GM12878 (cell line): ENCODE data around the gene NSMCE3. TPM values are rescaled to one million over a fixed set of nuclear protein-coding genes. Genes with fewer than 3 reads are reported as not detected.

Source experiments
- ATAC-seq: fragments of 200-7000 bp; cut with Tn5 transposase; 3 replicates; pipeline ENCODE4 v1.9.1; 2020; ENCODE audit warnings: mild to moderate bottlenecking, moderate library complexity
- BruUV-seq: library from RNA; stranded (reverse); fragments of 400-500 nt; replicated peaks from 2 replicates; lab custom pipeline; 2021; lab: Mats Ljungman, UMichigan
- CTCF ChIA-PET: fragments of 300-600 bp; sonication (Branson Sonifier 250); formaldehyde crosslinking; extraction: SDS; loops from one replicate; lab custom pipeline; 2021; ENCODE audit warnings: inconsistent platforms; lab: Yijun Ruan, JAX
- POLR2A ChIA-PET: fragments of 350-600 bp; formaldehyde crosslinking; extraction: SDS; loops from one replicate; lab custom pipeline; 2021; ENCODE audit warnings: inconsistent platforms; lab: Charles Lee
- RAD21 ChIA-PET: fragments of 300-600 bp; sonication (Branson Sonifier 250); formaldehyde crosslinking; loops from one replicate; lab custom pipeline; 2023; ENCODE audit warnings: antibody characterized with exemption; ENCODE audit not compliant: unreplicated experiment; lab: Charles Lee
- SMC1A ChIA-PET: fragments of 300-600 bp; sonication (Branson Sonifier 250); formaldehyde crosslinking; loops from one replicate; lab custom pipeline; 2023; ENCODE audit not compliant: unreplicated experiment, uncharacterized antibody; lab: Charles Lee
- DNase-seq: peaks from one replicate; pipeline ENCODE4 v3.0.0-alpha.2; 2011; ENCODE audit warnings: low read depth, low spot score
- FAIRE-seq: peaks from 3 replicates; lab custom pipeline; 2011; peaks lifted over from hg19 to GRCh38; lab: Jason Lieb, UNC
- H2AFZ ChIP-seq: 2 replicates; pipeline ENCODE4 v1.6.0; 2011; ENCODE audit warnings: low read depth, low read length, control low read depth; ENCODE audit not compliant: control insufficient read depth
- H3K27ac ChIP-seq: 2 replicates; pipeline ENCODE4 v1.5.1; 2011; ENCODE audit warnings: control low read depth; ENCODE audit not compliant: control insufficient read depth, insufficient read depth
- H3K27me3 ChIP-seq, 2 experiments: replicated peaks in 1 of 2; 2 replicates each; pipeline versions ENCODE4 v1.6.0 to v1.6.1; 2011; ENCODE audit warnings: low read length in 1 of 2; ENCODE audit not compliant: control insufficient read depth in 2 of 2, insufficient read depth in 2 of 2
- H3K36me3 ChIP-seq, 2 experiments: 2 replicates each; pipeline ENCODE4 v1.5.1; 2011; ENCODE audit warnings: low read length in 1 of 2; ENCODE audit not compliant: control insufficient read depth in 2 of 2, insufficient read depth in 2 of 2
- H3K4me1 ChIP-seq: 2 replicates; pipeline ENCODE4 v1.6.1; 2011; ENCODE audit warnings: mild to moderate bottlenecking, low read length, moderate library complexity, mixed read lengths; ENCODE audit not compliant: control insufficient read depth, insufficient read depth
- H3K4me2 ChIP-seq: 2 replicates; pipeline ENCODE4 v1.6.0; 2011; ENCODE audit warnings: control low read depth; ENCODE audit not compliant: control insufficient read depth, insufficient read depth
- H3K4me3 ChIP-seq: fragments of 200-600 bp; sonication (generic); 2 replicates; pipeline ENCODE4 v1.5.1; 2016
- H3K79me2 ChIP-seq: 2 replicates; pipeline ENCODE4 v1.6.0; 2011; ENCODE audit warnings: low read length; ENCODE audit not compliant: control insufficient read depth, insufficient read depth
- H3K9ac ChIP-seq: 2 replicates; pipeline ENCODE4 v1.8.0; 2011; ENCODE audit warnings: low read length, control low read depth, mixed read lengths; ENCODE audit not compliant: control insufficient read depth, insufficient read depth
- H3K9me3 ChIP-seq: replicated peaks from 3 replicates; pipeline ENCODE4 v1.5.1; 2011; ENCODE audit warnings: mild to moderate bottlenecking, low read length; ENCODE audit not compliant: control insufficient read depth, insufficient read depth
- H4K20me1 ChIP-seq: 2 replicates; pipeline ENCODE4 v1.6.0; 2011; ENCODE audit not compliant: control insufficient read depth, insufficient read depth
- CBX5 ChIP-seq: sonication (generic); IDR thresholded peaks from 2 replicates; pipeline ENCODE4 v1.6.1; 2016; ENCODE audit warnings: low read depth, moderate library complexity, mild to moderate bottlenecking, inconsistent platforms
- CEBPZ ChIP-seq: fragments of 150-350 bp; IDR thresholded peaks from 2 replicates; pipeline ENCODE4 v1.6.1; 2016; ENCODE audit warnings: low read depth, low read length
- CHD1 ChIP-seq: IDR thresholded peaks from 2 replicates; pipeline ENCODE4 v1.6.1; 2012; ENCODE audit warnings: low read depth, low read length, improper control_type of control experiment
- EGR1 ChIP-seq, 2 experiments: IDR thresholded peaks; 1 replicate in 1 of 2; 2 replicates in 1 of 2; pipeline ENCODE4 v1.6.1; 2011 to 2012; ENCODE audit warnings: low read depth in 2 of 2, low read length in 2 of 2, borderline replicate concordance in 1 of 2, mild to moderate bottlenecking in 1 of 2, moderate library complexity in 1 of 2
- FOXM1 ChIP-seq: IDR thresholded peaks from 2 replicates; pipeline ENCODE4 v1.6.1; 2012; ENCODE audit warnings: low read depth, mild to moderate bottlenecking, inconsistent platforms, low read length, moderate library complexity
- HDAC2 ChIP-seq: fragments of 200-600 bp; sonication (generic); IDR thresholded peaks from 2 replicates; pipeline ENCODE4 v1.6.1; 2017
- IRF5 ChIP-seq: fragments of 450-650 bp; IDR thresholded peaks from 2 replicates; pipeline ENCODE4 v1.6.1; 2017; ENCODE audit warnings: borderline replicate concordance
- KAT2A ChIP-seq: conservative IDR thresholded peaks from 2 replicates; pipeline ENCODE4 v1.6.1; 2011; ENCODE audit warnings: low read depth, low read length; ENCODE audit not compliant: control insufficient read depth
- KDM1A ChIP-seq: fragments of 200-600 bp; sonication (generic); IDR thresholded peaks from 2 replicates; pipeline ENCODE4 v1.6.1; 2016; ENCODE audit warnings: borderline replicate concordance
- KLF5 ChIP-seq: fragments of 450-650 bp; IDR thresholded peaks from 2 replicates; pipeline ENCODE4 v1.6.1; 2014; ENCODE audit warnings: mild to moderate bottlenecking; ENCODE audit not compliant: partially characterized antibody
- NFYA ChIP-seq: IDR thresholded peaks from 2 replicates; pipeline ENCODE4 v1.6.1; 2011; ENCODE audit warnings: low read depth, mild to moderate bottlenecking, low read length, improper control_type of control experiment, borderline replicate concordance
- NKRF ChIP-seq: fragments of 450-650 bp; conservative IDR thresholded peaks from 2 replicates; pipeline ENCODE4 v1.6.1; 2017; ENCODE audit warnings: mild to moderate bottlenecking, moderate library complexity
- POU2F2 ChIP-seq: IDR thresholded peaks from 3 replicates; pipeline ENCODE4 v1.6.1; 2011; ENCODE audit warnings: low read depth, mild to moderate bottlenecking, low read length, borderline replicate concordance
- SMAD5 ChIP-seq: IDR thresholded peaks from 2 replicates; pipeline ENCODE4 v1.6.1; 2016; ENCODE audit warnings: antibody characterized with exemption, low read depth
- TCF12 ChIP-seq: IDR thresholded peaks from 2 replicates; pipeline ENCODE4 v1.6.1; 2011; ENCODE audit warnings: low read depth, mild to moderate bottlenecking, low read length
- USF2 ChIP-seq: IDR thresholded peaks from 2 replicates; pipeline ENCODE4 v1.6.1; 2011; ENCODE audit warnings: low read depth, low read length, improper control_type of control experiment, borderline replicate concordance
- YBX1 ChIP-seq: fragments of 450-650 bp; IDR thresholded peaks from 2 replicates; pipeline ENCODE4 v1.6.1; 2016; ENCODE audit warnings: antibody characterized with exemption
- WGBS: methylation state at CpG from one replicate; pipeline ENCODE4 v1.1.6; 2016; ENCODE audit warnings: low lambda C conversion rate; ENCODE audit not compliant: insufficient replicate concordance, insufficient coverage; ENCODE audit errors: missing lambda C conversion rate; 5-methylcytosine and 5-hydroxymethylcytosine counted together
- in situ Hi-C: fragments of 300-500 bp; cut with MboI; formaldehyde crosslinking; loops from 9 replicates; pipeline ENCODE4 v1.14.3; 2018; ENCODE audit warnings: mixed read lengths
- intact Hi-C: fragments of 100-400 bp; cut with micrococcal nuclease; formaldehyde crosslinking; loops from one replicate; pipeline ENCODE4 v1.14.2; 2022; ENCODE audit not compliant: unreplicated experiment
- polyA plus RNA-seq, 11 experiments: library from polyadenylated mRNA; depleted of rRNA in 4 of 11; unstranded in 6 of 11; stranded (reverse) in 5 of 11; fragments of >200 nt; fragmentation: Nextera tagmentation in 4 of 11; fragmentation: Illumina TruSeq in 1 of 11; extraction: Ambion mirVana in 4 of 11; extraction: Trizol in 1 of 11; gene quantifications; 1 replicate in 1 of 11; 2 replicates in 10 of 11; pipeline versions ENCODE4 v1.2.1 to v1.2.3, GENCODE V29; 2011 to 2016; ENCODE audit warnings: inconsistent platforms in 2 of 11, missing spikeins in 2 of 11, low read depth in 1 of 11
- total RNA-seq, 4 experiments: library from RNA; depleted of rRNA in 3 of 4; stranded (reverse); fragments of >200 nt in 3 of 4; fragmentation: Illumina TruSeq in 1 of 4; extraction: Trizol in 1 of 4; gene quantifications; 2 replicates each; pipeline versions ENCODE4 v1.2.1 to v1.2.3, GENCODE V29; 2013 to 2021

Gene NSMCE3
- total and polyA plus RNA-seq, 10 of the 15 experiments (the other 5 are each of a cell fraction or from before 2014, with no cell fraction given) = 3.7 to 30.0 (median 19.2) TPM

GRCh38 chr15:29305556-29305955 lies 35.9 kb upstream of the NSMCE3 start:
- Histone ChIP-seq H2AFZ (no peak overlapping the region), H4K20me1 (no peaks in the 10 kb centered on the region), H3K4me1 (peaks cover 38% of the 10 kb centered on the region), H3K27ac (no peak overlapping the region), H3K4me3 (no peak overlapping the region)
- BruUV-seq = no TSS peak
- ChIA-PET SMC1A (interaction anchor here (1.2 kb wide), 1 partner anchor 38 kb away, joined by 3 read pairs; no protein-coding TSS in a partner anchor), RAD21 (interaction anchor here (1.2 kb wide), 1 partner anchor 35 kb away, joined by 3 read pairs; no protein-coding TSS in a partner anchor)
- WGBS = 18% methylated on average over 3 of the region's 3 CpGs
- FAIRE-seq = no peak
- intact Hi-C loops = loop anchor here (5.0 kb wide), 1 partner anchor 33 kb away; no protein-coding TSS in a partner anchor
- DNase-seq = no peak
- no peak for TF ChIP-seq USF2
- no peak for TF ChIP-seq IRF5
- TF ChIP-seq POU2F2 = no peak
- TF ChIP-seq YBX1 = no peak
- TF ChIP-seq CHD1 = no peak
- no peak for TF ChIP-seq SMAD5
- TF ChIP-seq KLF5 = no peak
- no peak for TF ChIP-seq CEBPZ
- no peak for TF ChIP-seq TCF12
- TF ChIP-seq FOXM1 = no peak
- TF ChIP-seq HDAC2 = no peak
- no peak for TF ChIP-seq NKRF
- TF ChIP-seq CBX5 = no peak
- TF ChIP-seq KDM1A = no peak
- TF ChIP-seq KAT2A = no peak
- no peak for TF ChIP-seq EGR1 (IDR thresholded peaks at IDR 0.05; ENCODE audit: borderline replicate concordance in 1 of 2, low read depth in 2 of 2, low read length in 2 of 2)
- no peak for TF ChIP-seq NFYA
- TF ChIP-seq, all 136 proteins: peak for 0
- H3K36me3 ChIP-seq = no peaks in the 10 kb centered on the region
- H3K9me3 ChIP-seq = peaks cover 2% of the 10 kb centered on the region; the same call in 1 of the 3 replicates
- in situ Hi-C loops = no loop called here
- H3K4me2 ChIP-seq = no peak overlapping the region
- H3K79me2 ChIP-seq = no peaks in the 10 kb centered on the region
- H3K9ac ChIP-seq = no peak overlapping the region
- no peak for ATAC-seq
- CTCF ChIA-PET = interaction anchor here (0.7 to 1.2 kb wide), 2 partner anchors 45 to 206 kb away, joined by 3 read pairs; no protein-coding TSS in a partner anchor
- no peaks in the 10 kb centered on the region for H3K27me3 ChIP-seq
- POLR2A ChIA-PET = interaction anchor here (0.6 kb wide), 1 partner anchor 1923 kb away, joined by 6 read pairs; no protein-coding TSS in a partner anchor
